NB4 (cell line): ENCODE measurements around the gene FSTL3.

Experiments
- POLR2A ChIP-seq: IDR thresholded peaks from 2 replicates; pipeline ENCODE4 v1.6.1; 2011; ENCODE audit warnings: mild to moderate bottlenecking; ENCODE audit not compliant: insufficient read length; ENCODE audit errors: extremely low read depth
- TF ChIP-seq, protein P1 (sequence below): IDR thresholded peaks from one replicate; pipeline ENCODE4 v1.5.1; 2012; ENCODE audit warnings: low read depth, low read length

DNA sequence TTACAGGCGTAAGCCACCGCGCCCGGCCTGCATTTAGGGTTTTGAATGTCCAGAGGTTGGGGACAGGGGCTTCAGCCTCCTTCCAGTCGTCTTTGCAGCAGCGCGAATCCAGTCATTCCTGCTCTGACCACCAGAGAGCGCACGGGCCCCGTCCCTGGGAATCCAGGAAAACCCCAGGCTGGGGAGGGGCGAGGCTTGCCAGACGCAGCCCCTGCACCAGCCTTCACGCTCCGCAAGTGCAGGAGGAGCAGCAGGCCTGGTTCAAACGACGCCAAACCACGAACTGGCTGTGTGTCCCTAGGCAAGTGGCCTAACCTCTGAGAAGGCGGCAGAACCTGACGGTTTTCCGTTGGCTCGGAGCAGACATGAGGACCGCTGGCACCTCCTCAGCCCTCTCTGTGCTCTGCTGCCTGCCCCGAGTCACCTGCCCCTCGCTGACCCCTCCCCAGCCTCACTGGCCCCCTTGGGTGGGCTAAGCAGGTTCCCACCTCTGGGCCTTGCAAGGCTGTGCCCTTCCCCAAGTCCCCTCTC lies 11.2 kb upstream of the FSTL3 start:
- TF ChIP-seq, protein P1, sequence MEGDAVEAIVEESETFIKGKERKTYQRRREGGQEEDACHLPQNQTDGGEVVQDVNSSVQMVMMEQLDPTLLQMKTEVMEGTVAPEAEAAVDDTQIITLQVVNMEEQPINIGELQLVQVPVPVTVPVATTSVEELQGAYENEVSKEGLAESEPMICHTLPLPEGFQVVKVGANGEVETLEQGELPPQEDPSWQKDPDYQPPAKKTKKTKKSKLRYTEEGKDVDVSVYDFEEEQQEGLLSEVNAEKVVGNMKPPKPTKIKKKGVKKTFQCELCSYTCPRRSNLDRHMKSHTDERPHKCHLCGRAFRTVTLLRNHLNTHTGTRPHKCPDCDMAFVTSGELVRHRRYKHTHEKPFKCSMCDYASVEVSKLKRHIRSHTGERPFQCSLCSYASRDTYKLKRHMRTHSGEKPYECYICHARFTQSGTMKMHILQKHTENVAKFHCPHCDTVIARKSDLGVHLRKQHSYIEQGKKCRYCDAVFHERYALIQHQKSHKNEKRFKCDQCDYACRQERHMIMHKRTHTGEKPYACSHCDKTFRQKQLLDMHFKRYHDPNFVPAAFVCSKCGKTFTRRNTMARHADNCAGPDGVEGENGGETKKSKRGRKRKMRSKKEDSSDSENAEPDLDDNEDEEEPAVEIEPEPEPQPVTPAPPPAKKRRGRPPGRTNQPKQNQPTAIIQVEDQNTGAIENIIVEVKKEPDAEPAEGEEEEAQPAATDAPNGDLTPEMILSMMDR, result peak; percentile 62
- no peak for TF ChIP-seq POLR2A
